ENCODE results near the gene DRAM2. TPM values are rescaled to one million over a fixed set of nuclear protein-coding genes. Genes with fewer than 3 reads are reported as not detected.

The DRAM2 gene
- 10 to 100 TPM; 26.8 to 45.0 (median 40.3) TPM for total RNA-seq

GRCh38 chr1:111139956-111140679 lies at the start of gene DRAM2, which contains the start of gene CEPT1:
TSS of gene DRAM2 (minus strand) at chr1:111140093. CDS start at chr1:111131554, 8,539 bp downstream.
TSS of gene CEPT1 (plus strand) at chr1:111140223. CDS start at chr1:111147715, 7,492 bp downstream.
- TF ChIP-seq, protein P1, sequence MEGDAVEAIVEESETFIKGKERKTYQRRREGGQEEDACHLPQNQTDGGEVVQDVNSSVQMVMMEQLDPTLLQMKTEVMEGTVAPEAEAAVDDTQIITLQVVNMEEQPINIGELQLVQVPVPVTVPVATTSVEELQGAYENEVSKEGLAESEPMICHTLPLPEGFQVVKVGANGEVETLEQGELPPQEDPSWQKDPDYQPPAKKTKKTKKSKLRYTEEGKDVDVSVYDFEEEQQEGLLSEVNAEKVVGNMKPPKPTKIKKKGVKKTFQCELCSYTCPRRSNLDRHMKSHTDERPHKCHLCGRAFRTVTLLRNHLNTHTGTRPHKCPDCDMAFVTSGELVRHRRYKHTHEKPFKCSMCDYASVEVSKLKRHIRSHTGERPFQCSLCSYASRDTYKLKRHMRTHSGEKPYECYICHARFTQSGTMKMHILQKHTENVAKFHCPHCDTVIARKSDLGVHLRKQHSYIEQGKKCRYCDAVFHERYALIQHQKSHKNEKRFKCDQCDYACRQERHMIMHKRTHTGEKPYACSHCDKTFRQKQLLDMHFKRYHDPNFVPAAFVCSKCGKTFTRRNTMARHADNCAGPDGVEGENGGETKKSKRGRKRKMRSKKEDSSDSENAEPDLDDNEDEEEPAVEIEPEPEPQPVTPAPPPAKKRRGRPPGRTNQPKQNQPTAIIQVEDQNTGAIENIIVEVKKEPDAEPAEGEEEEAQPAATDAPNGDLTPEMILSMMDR (IDR thresholded peaks at IDR 0.05) = no peak
- TF ChIP-seq POLR2A (IDR thresholded peaks at IDR 0.05) = peak in 1 of 2 donors; percentile 9
- peak within 1 kb of the TSS; percentile 88 for H3K4me3 ChIP-seq (ENCODE audit: low read depth, poor library complexity, severe bottlenecking)
- 0 to 1% methylated on average over 61 of the region's 68 CpGs for WGBS, 2 donors
- DNase-seq (ENCODE audit: low spot score in 2 of 2) = peak; percentile 96 to 97
- intact Hi-C loops (cut with DNase I; ENCODE audit: low total_unique reads) = no loop called here

DNA sequence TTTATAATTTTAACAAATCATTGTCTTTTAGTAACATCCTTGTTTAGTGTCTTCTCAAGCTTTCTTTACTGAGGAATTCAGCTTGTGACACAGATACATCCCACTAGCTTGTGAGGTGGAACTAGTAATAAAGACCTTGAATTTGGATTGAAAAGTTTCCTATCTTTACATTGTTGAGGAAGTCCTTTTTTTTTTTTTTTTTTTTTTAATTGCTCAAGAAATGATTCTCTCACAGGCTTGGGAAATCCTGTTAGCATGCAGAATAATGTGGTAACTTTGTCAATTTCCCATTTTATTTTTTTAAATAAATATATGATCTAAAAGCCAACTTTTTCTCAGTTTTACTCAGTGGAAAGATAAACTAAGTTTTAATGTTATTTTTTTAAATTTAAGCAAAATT lies 44.8 kb upstream of the DRAM2 start:
- no peak overlapping the region for H3K4me3 ChIP-seq (ENCODE audit: low read depth, poor library complexity, severe bottlenecking)
- no peak for TF ChIP-seq POLR2A (IDR thresholded peaks at IDR 0.05)
- TF ChIP-seq, protein P1 (IDR thresholded peaks at IDR 0.05) = no peak
- intact Hi-C loops (cut with DNase I; ENCODE audit: low total_unique reads) = no loop called here
- DNase-seq (ENCODE audit: low spot score in 2 of 2) = no peak

DNA sequence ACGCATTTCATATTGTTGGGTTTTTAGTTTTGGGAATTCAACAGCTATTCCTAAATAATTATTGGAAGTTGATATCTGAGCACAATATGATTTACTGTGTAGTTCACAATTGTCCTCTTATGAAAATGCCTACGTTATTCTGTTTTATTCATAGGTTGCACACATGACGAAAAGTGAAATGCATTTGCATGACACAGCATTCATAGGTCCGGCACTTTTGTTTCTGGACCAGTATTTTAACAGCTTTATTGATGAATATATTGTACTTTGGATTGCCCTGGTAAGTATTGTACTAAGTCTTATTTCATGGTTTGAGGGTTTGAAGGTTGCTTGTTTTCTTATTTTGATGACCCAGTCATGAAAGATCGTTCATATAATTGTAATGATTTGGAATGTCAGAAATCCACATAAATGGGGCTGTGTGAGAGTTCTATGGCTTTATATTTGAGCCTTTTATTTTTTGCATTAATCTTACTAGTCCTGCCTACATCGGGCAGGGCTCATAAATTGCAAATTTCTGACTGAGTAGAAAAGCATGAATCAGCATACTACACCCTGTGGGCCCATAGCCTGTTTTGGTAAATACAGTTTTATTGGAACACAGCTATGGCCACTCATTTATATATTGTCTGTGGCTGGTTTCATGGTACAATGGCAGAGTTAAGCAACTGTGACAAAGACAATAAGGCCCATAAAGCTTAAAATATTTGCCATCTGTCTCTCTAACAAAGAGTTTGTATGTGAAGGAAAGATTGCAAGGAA lies 43.6 kb upstream of the DRAM2 start:
- 86 to 90% methylated on average over 6 of the region's 6 CpGs for WGBS, 2 donors
- no peak for TF ChIP-seq POLR2A (IDR thresholded peaks at IDR 0.05)
- TF ChIP-seq, protein P1 (IDR thresholded peaks at IDR 0.05) = no peak
- intact Hi-C loops (cut with DNase I; ENCODE audit: low total_unique reads) = no loop called here
- no peak overlapping the region for H3K4me3 ChIP-seq (ENCODE audit: low read depth, poor library complexity, severe bottlenecking)
- DNase-seq (ENCODE audit: low spot score in 2 of 2) = no peak

DNA sequence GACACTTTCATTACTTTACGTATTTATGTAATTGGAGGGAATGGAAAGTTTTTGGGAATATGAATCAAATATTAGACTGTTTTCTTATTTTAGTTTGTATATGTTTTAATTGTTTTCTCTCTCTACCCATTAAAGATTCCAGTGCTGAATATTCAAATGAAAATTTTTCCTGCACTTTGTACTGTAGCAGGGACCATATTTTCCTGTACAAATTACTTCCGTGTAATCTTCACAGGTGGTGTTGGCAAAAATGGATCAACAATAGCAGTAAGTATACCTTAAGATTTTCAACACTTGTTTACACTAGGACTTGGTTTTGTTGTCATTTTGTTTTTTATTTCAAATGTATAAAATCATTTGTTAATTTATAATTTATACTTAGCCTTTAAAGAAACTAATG lies 42.2 kb upstream of the DRAM2 start:
- intact Hi-C loops (cut with DNase I; ENCODE audit: low total_unique reads) = no loop called here
- no peak for DNase-seq (ENCODE audit: low spot score in 2 of 2)
- 97% methylated on average over 2 of the region's 2 CpGs for WGBS, 2 donors
- H3K4me3 ChIP-seq (ENCODE audit: low read depth, poor library complexity, severe bottlenecking) = no peak overlapping the region
- TF ChIP-seq, protein P1 (IDR thresholded peaks at IDR 0.05) = no peak
- no peak for TF ChIP-seq POLR2A (IDR thresholded peaks at IDR 0.05)

DNA sequence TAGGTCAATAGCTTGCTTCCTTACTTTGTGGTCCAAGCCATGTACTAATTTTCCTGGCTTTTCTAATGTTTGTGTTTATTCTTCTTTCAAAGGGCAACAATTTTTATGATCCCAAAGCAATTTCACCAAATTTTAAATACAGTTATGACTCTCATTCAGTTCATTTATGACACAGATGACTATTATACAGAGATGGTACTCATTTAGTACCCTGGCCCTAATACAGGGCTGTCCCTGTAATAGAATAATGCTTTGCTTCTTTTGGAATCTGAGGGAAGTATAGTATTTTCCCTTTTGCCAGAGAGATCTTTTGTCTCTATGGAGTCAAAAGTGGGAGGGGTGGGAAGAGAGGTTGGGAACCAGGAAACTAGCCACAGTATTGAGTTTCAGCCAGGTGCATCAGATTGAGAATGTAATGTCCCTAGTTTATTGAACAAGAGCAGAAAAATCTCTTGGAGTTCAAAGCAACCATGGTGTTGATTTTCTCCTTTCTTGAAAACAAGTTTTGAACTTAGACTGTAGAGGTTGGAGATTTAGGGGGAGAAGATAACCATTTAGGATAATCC lies 40.2 kb upstream of the DRAM2 start:
- intact Hi-C loops (cut with DNase I; ENCODE audit: low total_unique reads) = no loop called here
- TF ChIP-seq, protein P1 (IDR thresholded peaks at IDR 0.05) = no peak
- TF ChIP-seq POLR2A (IDR thresholded peaks at IDR 0.05) = no peak

More for the DNA sequence above, 40.2 kb upstream of the DRAM2 start:
- no peak for DNase-seq (ENCODE audit: low spot score in 2 of 2)
- H3K4me3 ChIP-seq (ENCODE audit: low read depth, poor library complexity, severe bottlenecking) = no peak overlapping the region
